HG02571 (cell line): Measurements from ENCODE around the gene IL9R.
"Not testable (repeated sequence)": the region's sequence is repeated elsewhere in the genome, so short reads cannot be mapped to it uniquely, and the experiment has no call there.

ENCODE experiments used
- ATAC-seq: cut with Tn5 transposase; IDR thresholded peaks from one replicate; pipeline ENCODE4 v1.9.1; 2021; ENCODE audit warnings: mild to moderate bottlenecking, moderate library complexity; ENCODE audit not compliant: unreplicated experiment

IL9R gene

GRCh38 chrX:156029296-156029695 is 31.8 kb downstream of the IL9R start:
- ATAC-seq, result not testable (repeated sequence)

GRCh38 chrX:156029707-156030442 is 32.4 kb downstream of the IL9R start:
- ATAC-seq, result not testable (repeated sequence)

- not testable (repeated sequence) for ATAC-seq
Observed at GRCh38 chrX:156030474-156030873, 33.0 kb downstream of the IL9R start.
